Activated CD8-positive, alpha-beta T cell treated with anti-CD3 and anti-CD28 coated beads, Interleukin-2, amount 10 ng/mL, durations not matched to agents 7 days and 5 days (primary cell): ENCODE results near the gene EPHA2. TPM values are rescaled to one million over a fixed set of nuclear protein-coding genes. Genes with fewer than 3 reads are reported as not detected.

ENCODE experiments used
- ATAC-seq: fragments of 150-1000 bp; cut with Tn5 transposase; one replicate; pipeline ENCODE4 v1.10.0; 2021; ENCODE audit warnings: moderate library complexity
- CTCF ChIA-PET: fragments of 350-600 bp; sonication (Branson Sonifier 250); formaldehyde crosslinking; loops from one replicate; lab custom pipeline; 2021; ENCODE audit warnings: antibody characterized with exemption; lab: Charles Lee
- POLR2A ChIA-PET: fragments of 350-600 bp; sonication (Branson Sonifier 250); formaldehyde crosslinking; loops from one replicate; lab custom pipeline; 2021; ENCODE audit warnings: antibody characterized with exemption; lab: Charles Lee
- DNase-seq: peaks from one replicate; pipeline ENCODE4 v3.0.0-alpha.2; 2020
- H3K27ac Mint-ChIP-seq: one replicate; pipeline ENCODE4 v1.8.0; 2021; ENCODE audit warnings: mild to moderate bottlenecking, mixed read lengths
- H3K27me3 Mint-ChIP-seq: one replicate; pipeline ENCODE4 v1.8.0; 2021; ENCODE audit warnings: low read depth, mixed read lengths
- H3K36me3 Mint-ChIP-seq: one replicate; pipeline ENCODE4 v1.8.0; 2021; ENCODE audit warnings: low read depth, mixed read lengths
- H3K4me1 Mint-ChIP-seq: one replicate; pipeline ENCODE4 v1.8.0; 2021; ENCODE audit warnings: low read depth, mixed read lengths
- H3K4me3 Mint-ChIP-seq: one replicate; pipeline ENCODE4 v1.8.0; 2021; ENCODE audit warnings: mild to moderate bottlenecking, mixed read lengths
- H3K9me3 Mint-ChIP-seq: one replicate; pipeline ENCODE4 v1.8.0; 2022; ENCODE audit warnings: mixed read lengths; ENCODE audit not compliant: insufficient read depth
- total RNA-seq, 2 experiments: library from RNA; stranded (reverse); gene quantifications; one replicate each; pipeline ENCODE4 v1.2.3, GENCODE V29; 2021

The EPHA2 gene
- total RNA-seq: not detected

DNA sequence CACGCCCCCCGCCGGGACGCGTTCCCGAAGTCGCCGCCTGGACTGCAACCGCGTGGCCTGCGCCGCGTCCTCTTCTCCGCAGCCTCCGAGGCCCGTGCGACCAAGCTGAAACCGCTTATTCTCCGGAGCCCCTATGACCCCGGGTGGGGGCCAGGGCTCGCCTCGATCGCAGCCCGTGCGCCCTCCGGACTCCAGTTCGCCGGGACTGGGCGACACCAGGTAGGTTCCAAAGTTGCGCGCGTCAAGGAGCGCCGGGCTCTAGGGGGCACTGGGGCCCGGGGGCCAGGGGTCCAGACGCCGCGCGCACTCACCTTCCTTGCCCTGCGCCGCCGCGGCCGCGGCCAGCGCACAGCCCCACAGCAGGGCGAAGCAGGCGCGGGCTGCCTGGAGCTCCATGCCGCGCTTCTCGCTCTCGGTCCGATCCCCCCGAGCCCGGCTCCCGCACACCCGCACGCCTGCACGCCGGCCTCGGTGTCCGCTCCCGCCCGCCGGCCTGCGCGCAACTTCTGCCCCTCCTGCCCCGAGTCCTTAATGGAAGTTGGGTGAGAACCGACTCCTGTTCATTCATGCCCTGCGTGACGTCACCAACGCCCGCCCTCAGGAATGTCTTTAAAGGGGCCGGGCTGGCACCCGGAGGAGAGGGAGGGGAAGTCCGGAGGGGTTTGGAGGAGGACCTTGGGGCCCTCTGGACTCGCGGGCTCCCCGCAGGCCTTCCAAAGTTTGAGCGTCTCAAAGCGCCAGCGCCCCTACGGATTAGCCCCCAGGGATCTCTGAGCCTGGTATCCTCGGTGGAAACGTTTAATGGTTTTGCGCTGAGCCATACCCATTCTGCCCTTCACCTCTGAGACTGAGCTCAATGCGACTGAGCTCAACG, at the start of gene EPHA2:
Gene EPHA2, minus strand, starts transcription at position 533 of the 874 bp plus-strand sequence. Its CDS starts 137 bp downstream, at position 396.
- DNase-seq (no peak), ATAC-seq (no peak)
- Mint-ChIP-seq H3K27me3 (peaks cover 50% of the 10 kb centered on the region), H3K27ac (no peak within 1 kb of the TSS), H3K4me3 (no peak within 1 kb of the TSS), H3K4me1 (peaks cover 45% of the 10 kb centered on the region), H3K36me3 (no peaks in the 10 kb centered on the region), H3K9me3 (no peaks in the 10 kb centered on the region)
- ChIA-PET CTCF (interaction anchor here (1.2 kb wide), 1 partner anchor 197 kb away, joined by 3 read pairs; the partner anchor contains the start of gene FBXO42), POLR2A (no interaction called here)

DNA sequence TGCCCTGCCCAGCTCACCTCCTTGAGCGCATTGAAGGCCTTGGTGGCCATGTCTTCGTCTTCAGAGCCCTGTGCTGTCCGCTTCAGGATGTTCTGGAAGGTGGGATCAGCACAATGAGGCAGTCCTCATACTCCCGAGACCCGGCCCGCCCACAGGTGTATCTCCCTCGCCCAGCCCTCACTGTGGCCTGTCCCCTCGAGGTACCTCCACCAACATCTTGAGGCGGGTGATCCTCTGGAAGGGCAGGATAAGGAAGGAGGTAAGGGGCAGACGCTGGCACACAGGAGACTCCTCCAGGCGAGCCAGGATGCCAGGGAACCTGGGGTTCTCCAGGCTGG, 49.4 kb upstream of the EPHA2 start:
- H3K27me3 Mint-ChIP-seq: no peaks in the 10 kb centered on the region
- H3K4me3 Mint-ChIP-seq: peak overlapping the region; percentile 20
- POLR2A ChIA-PET: interaction anchor here (1.3 kb wide), 1 partner anchor 39 kb away, joined by 3 read pairs; no protein-coding TSS in a partner anchor
- H3K9me3 Mint-ChIP-seq: no peaks in the 10 kb centered on the region
- H3K27ac Mint-ChIP-seq: no peak overlapping the region
- CTCF ChIA-PET: interaction anchor here (1.1 to 4.5 kb wide), 4 partner anchors 25 to 158 kb away, joined by 4 to 18 read pairs (median 11); no protein-coding TSS in a partner anchor
- peaks cover 11% of the 10 kb centered on the region for H3K4me1 Mint-ChIP-seq
- DNase-seq (no peak), ATAC-seq (no peak)
- no peaks in the 10 kb centered on the region for H3K36me3 Mint-ChIP-seq

DNA sequence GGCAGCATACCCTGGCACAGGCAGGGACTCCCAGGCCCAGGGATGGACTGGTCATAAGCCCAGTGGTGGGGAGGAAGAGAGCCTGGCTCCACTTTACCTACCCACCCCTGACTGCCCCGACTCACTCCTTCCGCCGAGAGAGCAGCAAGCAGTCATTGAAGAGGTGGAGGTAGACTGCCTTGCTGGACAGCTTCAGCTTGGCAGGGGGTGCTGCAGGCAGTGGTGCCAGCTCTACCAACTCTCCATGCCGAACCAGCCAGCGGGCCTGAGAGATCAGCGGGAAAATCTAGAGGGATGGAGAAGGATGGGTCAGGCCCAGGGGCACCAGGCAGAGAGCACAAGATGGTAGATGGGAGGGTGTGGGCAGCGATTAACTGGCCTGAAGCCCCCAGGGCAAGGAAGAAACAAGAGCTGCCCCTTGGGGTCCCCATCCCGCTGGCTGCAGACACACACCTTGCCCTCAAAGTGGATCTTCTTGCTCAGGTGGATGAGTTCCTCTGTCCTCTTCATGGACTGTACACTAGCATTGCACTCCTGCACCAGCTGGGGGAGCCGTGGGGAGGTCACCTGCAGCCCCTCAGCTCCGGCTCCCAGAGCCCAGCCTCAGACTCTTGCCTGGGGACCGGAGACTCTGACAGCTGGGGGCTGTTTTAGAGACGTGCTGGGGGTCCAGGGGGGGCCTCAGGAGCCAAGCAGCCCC, 48.9 kb upstream of the EPHA2 start:
- Mint-ChIP-seq H3K4me1 (peaks cover 11% of the 10 kb centered on the region), H3K27me3 (no peaks in the 10 kb centered on the region), H3K4me3 (peak overlapping the region; percentile 20), H3K27ac (no peak overlapping the region), H3K9me3 (no peaks in the 10 kb centered on the region), H3K36me3 (no peaks in the 10 kb centered on the region)
- ATAC-seq (no peak), DNase-seq (peak; percentile 68)
- ChIA-PET CTCF (interaction anchor here (1.1 to 4.5 kb wide), 4 partner anchors 25 to 159 kb away, joined by 4 to 18 read pairs (median 11); no protein-coding TSS in a partner anchor), POLR2A (interaction anchor here (1.3 to 1.4 kb wide), 2 partner anchors 13 to 40 kb away, joined by 3 read pairs; no protein-coding TSS in a partner anchor)

DNA sequence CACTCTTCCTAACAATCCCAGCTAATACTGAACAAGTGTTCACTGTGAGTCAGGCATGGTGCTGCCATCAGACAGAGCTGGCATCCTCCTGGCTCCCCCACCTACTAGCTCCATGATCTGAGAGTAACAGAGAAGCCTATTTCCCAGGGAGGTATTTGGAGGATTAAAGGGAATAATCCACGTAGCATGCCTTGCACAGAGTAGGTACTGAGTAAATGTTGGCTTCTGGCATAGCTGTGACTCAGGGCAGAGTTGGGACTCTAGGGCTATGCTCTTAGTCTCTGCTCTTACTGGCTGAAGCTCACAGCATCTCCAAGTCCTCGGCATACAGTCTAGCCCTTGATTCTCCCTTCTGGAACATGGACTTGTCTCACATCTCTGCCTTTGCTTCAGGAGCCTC, 48.3 kb upstream of the EPHA2 start:
- H3K4me3 Mint-ChIP-seq: no peak overlapping the region
- no peak for ATAC-seq

DNA sequence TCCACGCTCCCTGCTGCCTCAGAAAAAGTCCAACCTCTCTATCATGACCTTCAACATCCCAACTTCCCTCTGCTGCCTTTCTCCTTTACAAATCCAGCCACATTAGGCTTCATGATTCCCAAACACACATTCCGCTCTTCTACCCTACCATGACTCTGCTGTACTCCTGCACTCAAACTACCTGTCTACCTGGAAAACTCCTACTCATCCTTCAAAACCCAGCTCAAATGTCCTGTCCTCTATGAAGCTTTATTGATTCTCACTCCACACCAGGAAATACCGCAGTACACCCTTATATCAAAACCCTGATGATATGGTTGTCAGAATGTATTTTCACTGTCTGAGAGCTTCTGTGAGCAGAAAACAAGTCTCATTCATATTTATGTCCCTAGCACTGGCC, 47.7 kb upstream of the EPHA2 start:
- CTCF ChIA-PET: interaction anchor here (0.8 to 4.5 kb wide), 5 partner anchors 13 to 160 kb away, joined by 3 to 18 read pairs (median 7); no protein-coding TSS in a partner anchor
- Mint-ChIP-seq H3K4me3 (no peak overlapping the region), H3K27me3 (no peaks in the 10 kb centered on the region), H3K36me3 (peaks cover 3% of the 10 kb centered on the region), H3K27ac (no peak overlapping the region), H3K4me1 (peaks cover 20% of the 10 kb centered on the region), H3K9me3 (no peaks in the 10 kb centered on the region)
- DNase-seq: no peak
- POLR2A ChIA-PET: interaction anchor here (1.4 kb wide), 1 partner anchor 14 kb away, joined by 3 read pairs; no protein-coding TSS in a partner anchor
- no peak for ATAC-seq

More for the DNA sequence above, 48.3 kb upstream of the EPHA2 start:
- no peaks in the 10 kb centered on the region for H3K27me3 Mint-ChIP-seq
- DNase-seq: no peak
- ChIA-PET CTCF (interaction anchor here (0.8 to 4.5 kb wide), 5 partner anchors 13 to 159 kb away, joined by 3 to 18 read pairs (median 7); no protein-coding TSS in a partner anchor), POLR2A (interaction anchor here (1.3 to 1.4 kb wide), 2 partner anchors 13 to 40 kb away, joined by 3 read pairs; no protein-coding TSS in a partner anchor)
- H3K9me3 Mint-ChIP-seq: no peaks in the 10 kb centered on the region
- no peaks in the 10 kb centered on the region for H3K36me3 Mint-ChIP-seq
- peaks cover 14% of the 10 kb centered on the region for H3K4me1 Mint-ChIP-seq
- H3K27ac Mint-ChIP-seq: no peak overlapping the region

DNA sequence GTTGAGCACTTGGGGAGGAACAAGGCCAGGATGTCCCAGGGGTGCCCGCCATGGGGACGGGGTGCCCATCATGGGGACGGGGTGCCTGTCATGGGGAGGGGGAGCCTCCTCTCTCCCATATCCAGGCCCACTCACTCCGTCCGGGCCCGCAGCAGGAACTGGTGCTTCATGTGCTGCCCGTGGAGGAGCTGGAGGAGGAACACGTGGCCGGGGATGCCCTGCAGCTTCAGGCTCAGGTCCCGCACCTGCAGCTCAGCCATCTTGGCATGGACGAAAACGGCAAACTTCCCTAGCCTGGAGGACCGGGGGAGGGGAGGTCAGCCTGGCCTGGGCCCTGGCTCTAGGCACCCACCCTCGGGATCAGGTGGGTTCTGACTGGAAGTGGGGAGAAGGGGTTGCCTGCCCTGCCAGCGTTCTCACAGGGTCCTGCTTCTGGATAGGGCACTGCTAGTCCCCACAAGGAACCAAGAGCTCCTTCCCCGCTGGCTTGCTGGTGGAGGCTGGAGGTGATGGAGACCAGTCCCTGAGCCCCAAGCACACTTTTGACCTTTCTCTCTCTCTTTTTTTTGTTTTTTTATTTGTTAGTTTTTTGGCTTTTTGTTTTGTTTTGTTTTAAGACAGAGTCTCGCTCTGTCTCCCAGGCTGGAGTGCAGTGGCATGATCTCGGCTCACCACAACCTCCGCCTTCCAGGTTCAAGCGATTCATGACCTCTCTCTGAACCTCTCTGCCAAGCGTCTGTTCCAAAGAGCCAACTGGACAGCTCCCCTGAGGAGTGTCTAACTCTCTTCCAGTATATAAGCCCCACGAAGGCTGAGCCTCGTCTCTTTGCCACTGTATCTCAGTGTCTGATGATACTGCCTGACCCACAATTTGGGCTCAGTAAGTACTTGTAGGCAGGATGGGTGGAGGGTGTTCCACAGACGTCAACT, 46.7 kb upstream of the EPHA2 start:
- DNase-seq (no peak), ATAC-seq (no peak)
- H3K36me3 Mint-ChIP-seq: peaks cover 3% of the 10 kb centered on the region
- ChIA-PET CTCF (interaction anchor here (0.6 to 4.5 kb wide), 4 partner anchors 12 to 161 kb away, joined by 3 to 18 read pairs (median 9); no protein-coding TSS in a partner anchor), POLR2A (interaction anchor here (0.7 to 1.2 kb wide), 2 partner anchors 15 to 164 kb away, joined by 3 to 4 read pairs; no protein-coding TSS in a partner anchor)
- no peaks in the 10 kb centered on the region for H3K9me3 Mint-ChIP-seq
- H3K4me3 Mint-ChIP-seq: no peak overlapping the region
- no peaks in the 10 kb centered on the region for H3K27me3 Mint-ChIP-seq
- H3K4me1 Mint-ChIP-seq: peaks cover 20% of the 10 kb centered on the region
- no peak overlapping the region for H3K27ac Mint-ChIP-seq

DNA sequence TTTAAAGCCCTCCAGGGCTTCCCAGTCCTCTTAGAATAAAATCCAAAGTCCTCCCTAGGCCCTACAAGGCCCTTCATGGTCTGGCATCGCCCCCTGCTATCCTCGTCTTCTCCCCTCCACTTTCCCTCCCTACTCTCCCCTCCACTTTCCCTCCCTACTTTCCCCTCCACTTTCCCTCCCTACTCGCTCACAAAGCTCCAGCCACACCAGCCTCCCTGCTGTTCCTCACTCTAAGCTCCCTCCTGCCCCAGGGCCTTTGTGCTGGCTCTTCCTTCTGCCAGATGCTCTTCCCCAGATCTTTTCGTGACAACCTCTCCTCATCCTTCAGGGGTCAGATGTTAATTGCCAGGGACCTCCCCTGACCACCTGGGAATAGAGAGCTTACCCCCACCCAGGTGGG, 43.8 kb upstream of the EPHA2 start:
- ATAC-seq: no peak
- POLR2A ChIA-PET: no interaction called here

DNA sequence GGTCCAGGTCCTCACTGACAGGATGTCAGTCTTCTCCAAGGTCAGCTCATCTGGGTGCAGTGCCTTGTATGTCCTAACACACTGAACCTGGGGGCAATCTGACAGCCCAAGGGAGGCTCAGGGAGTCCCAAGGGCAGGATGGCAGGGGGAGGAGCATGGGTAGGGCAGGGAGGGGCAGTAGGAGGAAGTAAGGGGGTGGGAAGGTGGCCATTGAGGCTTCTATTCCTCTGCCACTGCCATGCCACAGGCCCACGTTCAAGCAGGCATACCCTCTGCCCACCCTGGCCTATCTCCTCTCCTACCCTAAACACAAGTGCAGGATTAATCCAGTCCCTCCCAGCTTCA, 43.3 kb upstream of the EPHA2 start:
- DNase-seq: no peak
- H3K4me1 Mint-ChIP-seq: peaks cover 9% of the 10 kb centered on the region

More for the DNA sequence above, 43.8 kb upstream of the EPHA2 start:
- H3K36me3 Mint-ChIP-seq: peaks cover 3% of the 10 kb centered on the region
- no peak overlapping the region for H3K27ac Mint-ChIP-seq
- H3K4me3 Mint-ChIP-seq: no peak overlapping the region
- H3K27me3 Mint-ChIP-seq: no peaks in the 10 kb centered on the region
- DNase-seq: no peak
- CTCF ChIA-PET: interaction anchor here (2.0 to 2.8 kb wide), 3 partner anchors 18 to 121 kb away, joined by 4 to 12 read pairs (median 5); no protein-coding TSS in a partner anchor
- H3K4me1 Mint-ChIP-seq: peaks cover 10% of the 10 kb centered on the region
- H3K9me3 Mint-ChIP-seq: no peaks in the 10 kb centered on the region

DNA sequence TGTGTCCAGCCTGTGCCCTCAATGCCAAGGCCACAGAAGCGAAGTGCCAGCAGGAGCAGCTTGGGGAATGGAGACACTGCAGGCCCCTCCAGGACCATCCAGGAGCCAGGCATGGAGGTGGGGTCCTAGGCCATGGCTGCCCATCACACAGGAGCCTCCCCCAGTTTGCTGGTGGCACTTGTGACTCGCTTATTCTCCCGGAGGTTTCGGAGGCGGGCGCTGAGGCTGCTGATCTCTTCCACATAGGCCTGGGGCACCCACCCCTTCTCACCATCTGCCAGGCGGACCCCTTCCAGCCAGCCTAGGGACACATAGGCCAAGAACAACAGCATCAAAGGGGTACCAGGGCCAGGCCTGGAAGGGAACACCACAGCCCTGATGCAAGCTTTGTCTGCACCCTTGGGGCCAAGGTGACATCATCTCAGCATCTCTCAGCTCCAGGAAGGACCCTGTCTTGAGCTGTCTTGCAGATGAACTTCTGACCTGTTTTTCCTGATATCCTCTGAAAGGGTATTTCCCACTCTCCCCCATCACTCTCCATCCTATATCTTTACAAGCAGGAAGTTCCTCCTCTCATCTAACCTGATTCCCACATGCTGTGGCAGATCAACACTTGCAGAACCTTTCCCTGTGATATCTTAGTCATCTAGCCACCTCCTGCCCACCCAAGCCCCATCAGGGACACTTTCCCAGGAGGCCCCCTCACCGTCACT, 42.7 kb upstream of the EPHA2 start:
- Mint-ChIP-seq H3K4me3 (no peak overlapping the region), H3K36me3 (peaks cover 3% of the 10 kb centered on the region)
- CTCF ChIA-PET: interaction anchor here (1.1 to 2.8 kb wide), 3 partner anchors 116 to 189 kb away, joined by 3 to 12 read pairs (median 5); no protein-coding TSS in a partner anchor

More for the DNA sequence above, 43.3 kb upstream of the EPHA2 start:
- H3K36me3 Mint-ChIP-seq: peaks cover 3% of the 10 kb centered on the region
- no peaks in the 10 kb centered on the region for H3K27me3 Mint-ChIP-seq
- H3K9me3 Mint-ChIP-seq: no peaks in the 10 kb centered on the region
- POLR2A ChIA-PET: interaction anchor here (0.6 kb wide), 1 partner anchor 168 kb away, joined by 3 read pairs; the partner anchor contains the start of gene SZRD1
- ATAC-seq: no peak
- H3K27ac Mint-ChIP-seq: peak overlapping the region; percentile 24
- CTCF ChIA-PET: interaction anchor here (2.0 to 2.8 kb wide), 3 partner anchors 18 to 121 kb away, joined by 4 to 12 read pairs (median 5); no protein-coding TSS in a partner anchor
- H3K4me3 Mint-ChIP-seq: no peak overlapping the region

DNA sequence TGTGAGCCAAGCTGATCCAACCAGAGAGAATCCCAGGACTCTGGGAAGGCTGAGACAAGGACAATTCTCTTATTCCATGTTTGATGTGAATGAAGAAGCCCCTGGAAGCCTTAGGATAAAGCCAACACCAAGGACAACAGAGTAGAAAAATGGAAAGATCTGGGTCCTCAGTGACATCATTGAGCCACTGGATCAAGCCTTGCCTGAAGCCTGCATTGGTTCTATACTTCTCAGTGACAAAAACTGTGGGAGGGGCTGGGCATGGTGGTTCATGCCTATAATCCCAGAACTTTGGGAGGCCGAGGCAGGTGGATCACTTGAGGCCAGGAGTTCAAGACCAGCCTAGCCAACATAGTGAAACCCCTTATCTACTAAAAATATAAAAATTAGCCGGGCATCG, 41.0 kb upstream of the EPHA2 start:
- ChIA-PET POLR2A (interaction anchor here (0.7 kb wide), 1 partner anchor 19 kb away, joined by 3 read pairs; no protein-coding TSS in a partner anchor), CTCF (no interaction called here)
- Mint-ChIP-seq H3K27ac (no peak overlapping the region), H3K4me3 (no peak overlapping the region), H3K9me3 (no peaks in the 10 kb centered on the region), H3K4me1 (peaks cover 9% of the 10 kb centered on the region), H3K36me3 (peaks cover 3% of the 10 kb centered on the region), H3K27me3 (no peaks in the 10 kb centered on the region)
- ATAC-seq: no peak
- DNase-seq: no peak

More for the DNA sequence above, 42.7 kb upstream of the EPHA2 start:
- Mint-ChIP-seq H3K27me3 (no peaks in the 10 kb centered on the region), H3K9me3 (no peaks in the 10 kb centered on the region), H3K4me1 (peaks cover 9% of the 10 kb centered on the region), H3K27ac (peak overlapping the region; percentile 24)
- POLR2A ChIA-PET: interaction anchor here (0.6 kb wide), 1 partner anchor 169 kb away, joined by 3 read pairs; the partner anchor contains the start of gene SZRD1
- DNase-seq (no peak), ATAC-seq (no peak)
